Hepatocyte (in vitro differentiated cells): ENCODE results near the gene NDUFA7.

Source experiments
- CTCF ChIP-seq: fragments of 200-600 bp; sonication (generic); IDR thresholded peaks from 2 replicates; pipeline ENCODE4 v1.5.1; 2016; ENCODE audit warnings: antibody characterized with exemption, mild to moderate bottlenecking; ENCODE audit not compliant: poor library complexity
- EZH2 ChIP-seq: fragments of 200-600 bp; sonication (generic); IDR thresholded peaks from 2 replicates; pipeline ENCODE4 v1.6.1; 2016; ENCODE audit warnings: antibody characterized with exemption, mild to moderate bottlenecking, borderline replicate concordance
- EZH2phosphoT487 ChIP-seq: fragments of 200-600 bp; sonication (generic); IDR thresholded peaks from one replicate; pipeline ENCODE4 v1.6.1; 2018; ENCODE audit warnings: antibody characterized with exemption, mild to moderate bottlenecking, low read depth, moderate library complexity; ENCODE audit not compliant: unreplicated experiment, severe bottlenecking

GRCh38 chr19:8357007-8357521, 35.9 kb upstream of the NDUFA7 start:
- TF ChIP-seq CTCF: no peak
- no peak for TF ChIP-seq EZH2
- no peak for TF ChIP-seq EZH2phosphoT487
